Uterus (tissue), 2 donors: Measurements from ENCODE around the gene P4HTM.

ENCODE experiments used
- POLR2A ChIP-seq, 2 donors: fragments of 450-650 bp; IDR thresholded peaks; one replicate each; pipeline ENCODE4 v1.6.1; 2016; ENCODE audit warnings: antibody characterized with exemption in 2 of 2, mild to moderate bottlenecking in 1 of 2, moderate library complexity in 1 of 2
- TF ChIP-seq, protein P1 (sequence below), 4 experiments: fragments of 200-600 bp in 2 of 4; fragments of 450-650 bp in 2 of 4; sonication (generic) in 2 of 4; IDR thresholded peaks; one replicate each; pipeline ENCODE4 v1.5.1; 2016 to 2019; ENCODE audit warnings: antibody characterized with exemption in 4 of 4, mild to moderate bottlenecking in 2 of 4, moderate library complexity in 1 of 4

DNA sequence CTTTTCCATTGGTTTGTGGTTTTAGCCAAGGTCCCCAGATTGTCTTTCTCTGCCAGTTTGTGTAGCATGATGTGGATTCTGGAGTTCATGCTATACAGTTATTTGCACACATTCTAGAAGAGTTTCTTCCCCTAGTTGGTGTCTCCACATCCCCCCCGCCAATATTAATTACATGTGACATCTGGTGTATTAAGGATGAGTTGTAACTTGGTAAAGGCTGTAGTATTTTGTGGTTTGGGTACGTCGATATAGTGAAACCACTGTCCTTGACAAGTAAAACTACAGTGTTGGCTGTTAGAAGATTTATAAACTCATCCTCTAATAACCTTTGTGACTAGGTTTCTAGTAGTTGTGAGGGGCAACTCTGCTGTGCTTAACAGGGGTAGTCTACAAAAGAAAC, 23.7 kb upstream of the P4HTM start:
- TF ChIP-seq, protein P1, sequence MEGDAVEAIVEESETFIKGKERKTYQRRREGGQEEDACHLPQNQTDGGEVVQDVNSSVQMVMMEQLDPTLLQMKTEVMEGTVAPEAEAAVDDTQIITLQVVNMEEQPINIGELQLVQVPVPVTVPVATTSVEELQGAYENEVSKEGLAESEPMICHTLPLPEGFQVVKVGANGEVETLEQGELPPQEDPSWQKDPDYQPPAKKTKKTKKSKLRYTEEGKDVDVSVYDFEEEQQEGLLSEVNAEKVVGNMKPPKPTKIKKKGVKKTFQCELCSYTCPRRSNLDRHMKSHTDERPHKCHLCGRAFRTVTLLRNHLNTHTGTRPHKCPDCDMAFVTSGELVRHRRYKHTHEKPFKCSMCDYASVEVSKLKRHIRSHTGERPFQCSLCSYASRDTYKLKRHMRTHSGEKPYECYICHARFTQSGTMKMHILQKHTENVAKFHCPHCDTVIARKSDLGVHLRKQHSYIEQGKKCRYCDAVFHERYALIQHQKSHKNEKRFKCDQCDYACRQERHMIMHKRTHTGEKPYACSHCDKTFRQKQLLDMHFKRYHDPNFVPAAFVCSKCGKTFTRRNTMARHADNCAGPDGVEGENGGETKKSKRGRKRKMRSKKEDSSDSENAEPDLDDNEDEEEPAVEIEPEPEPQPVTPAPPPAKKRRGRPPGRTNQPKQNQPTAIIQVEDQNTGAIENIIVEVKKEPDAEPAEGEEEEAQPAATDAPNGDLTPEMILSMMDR (IDR thresholded peaks at IDR 0.05) = no peak
- TF ChIP-seq POLR2A (IDR thresholded peaks at IDR 0.05) = no peak
